ENCODE results near the gene CD151.

The CD151 gene

GRCh38 chr11:843818-844692 is 11.3 kb downstream of the CD151 start:
- no peak for DNase-seq

- DNase-seq, result no peak
These were observed 12.2 kb downstream of the CD151 start for GRCh38 chr11:844693-845644.

- no peak for DNase-seq
These were observed 13.2 kb downstream of the CD151 start for GRCh38 chr11:845872-846495.

GRCh38 chr11:846496-847098 is 13.8 kb downstream of the CD151 start:
- DNase-seq, result no peak

- no peak for DNase-seq
These were observed 15.1 kb downstream of the CD151 start for GRCh38 chr11:847876-848275.

GRCh38 chr11:848380-848931 is 15.7 kb downstream of the CD151 start:
- DNase-seq, result peak; percentile 48

- peak; percentile 82 for DNase-seq
These were observed 16.5 kb downstream of the CD151 start for GRCh38 chr11:849104-849824.

GRCh38 chr11:849951-850774 is 17.4 kb downstream of the CD151 start:
- DNase-seq, result peak; percentile 62

GRCh38 chr11:850775-851763 is 18.3 kb downstream of the CD151 start:
- DNase-seq, result peak; percentile 12

GRCh38 chr11:852762-853161 is 20.0 kb downstream of the CD151 start:
- DNase-seq, result no peak

- DNase-seq, result no peak
These were observed 21.1 kb downstream of the CD151 start for GRCh38 chr11:853682-854448.

- no peak for DNase-seq
These were observed 22.0 kb downstream of the CD151 start for GRCh38 chr11:854601-855329.

- no peak for DNase-seq
These were observed 22.6 kb downstream of the CD151 start for GRCh38 chr11:855330-855674.

- no peak for DNase-seq
These were observed 23.0 kb downstream of the CD151 start for GRCh38 chr11:855796-856195.

- no peak for DNase-seq
These were observed 23.6 kb downstream of the CD151 start for GRCh38 chr11:856397-856796.

GRCh38 chr11:858053-858761 is 25.5 kb downstream of the CD151 start:
- DNase-seq, result no peak

GRCh38 chr11:858762-859339 is 26.1 kb downstream of the CD151 start:
- DNase-seq, result no peak
